GM12872 (cell line): ENCODE measurements around the gene OR4K1.

Source experiments
- TF ChIP-seq, protein P1 (sequence below): IDR thresholded peaks from 3 replicates; pipeline ENCODE4 v1.5.1; 2011; ENCODE audit warnings: low read depth, mild to moderate bottlenecking, low read length, moderate library complexity; ENCODE audit not compliant: insufficient read depth

OR4K1 gene

GRCh38 chr14:19975291-19975690 is 44.6 kb downstream of the OR4K1 start, which contains the start of gene OR4K15:
Gene OR4K15, plus strand, starts transcription at chr14:19975591. Its CDS starts 0 bp downstream, at chr14:19975591.
- TF ChIP-seq, protein P1, sequence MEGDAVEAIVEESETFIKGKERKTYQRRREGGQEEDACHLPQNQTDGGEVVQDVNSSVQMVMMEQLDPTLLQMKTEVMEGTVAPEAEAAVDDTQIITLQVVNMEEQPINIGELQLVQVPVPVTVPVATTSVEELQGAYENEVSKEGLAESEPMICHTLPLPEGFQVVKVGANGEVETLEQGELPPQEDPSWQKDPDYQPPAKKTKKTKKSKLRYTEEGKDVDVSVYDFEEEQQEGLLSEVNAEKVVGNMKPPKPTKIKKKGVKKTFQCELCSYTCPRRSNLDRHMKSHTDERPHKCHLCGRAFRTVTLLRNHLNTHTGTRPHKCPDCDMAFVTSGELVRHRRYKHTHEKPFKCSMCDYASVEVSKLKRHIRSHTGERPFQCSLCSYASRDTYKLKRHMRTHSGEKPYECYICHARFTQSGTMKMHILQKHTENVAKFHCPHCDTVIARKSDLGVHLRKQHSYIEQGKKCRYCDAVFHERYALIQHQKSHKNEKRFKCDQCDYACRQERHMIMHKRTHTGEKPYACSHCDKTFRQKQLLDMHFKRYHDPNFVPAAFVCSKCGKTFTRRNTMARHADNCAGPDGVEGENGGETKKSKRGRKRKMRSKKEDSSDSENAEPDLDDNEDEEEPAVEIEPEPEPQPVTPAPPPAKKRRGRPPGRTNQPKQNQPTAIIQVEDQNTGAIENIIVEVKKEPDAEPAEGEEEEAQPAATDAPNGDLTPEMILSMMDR, result no peak
